ENCODE data around the gene OR14C36.

DNA sequence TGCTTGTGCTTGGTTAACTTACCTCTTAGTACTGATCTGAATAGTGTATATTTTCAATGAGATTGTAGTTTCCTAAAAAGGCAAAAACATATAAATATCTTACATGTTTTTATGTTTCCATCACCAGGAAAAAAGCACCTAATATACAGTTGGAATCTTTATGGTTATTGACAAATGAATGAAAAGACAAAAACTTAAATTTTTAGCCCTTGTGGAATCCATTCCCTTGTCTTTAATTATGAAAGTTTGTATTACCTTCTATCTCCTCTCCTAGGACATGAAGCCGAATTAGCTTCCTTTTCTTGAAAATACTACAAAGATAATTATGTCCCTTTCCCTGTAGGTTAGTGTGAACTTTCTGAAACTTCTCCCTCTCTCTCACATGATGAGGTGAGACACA, 45.3 kb upstream of the OR14C36 start, which contains the start of gene OR2T12:
- TF ChIP-seq CTCF (IDR thresholded peaks at IDR 0.05 in 4 of 5, conservative IDR thresholded peaks at IDR 0.05 in 1 of 5) (no peak), POLR2A (IDR thresholded peaks at IDR 0.05) (no peak)

Data from gastrocnemius medialis (tissue), 4 donors.